ENCODE results near the gene KRTAP1-5.

Gene KRTAP1-5

DNA sequence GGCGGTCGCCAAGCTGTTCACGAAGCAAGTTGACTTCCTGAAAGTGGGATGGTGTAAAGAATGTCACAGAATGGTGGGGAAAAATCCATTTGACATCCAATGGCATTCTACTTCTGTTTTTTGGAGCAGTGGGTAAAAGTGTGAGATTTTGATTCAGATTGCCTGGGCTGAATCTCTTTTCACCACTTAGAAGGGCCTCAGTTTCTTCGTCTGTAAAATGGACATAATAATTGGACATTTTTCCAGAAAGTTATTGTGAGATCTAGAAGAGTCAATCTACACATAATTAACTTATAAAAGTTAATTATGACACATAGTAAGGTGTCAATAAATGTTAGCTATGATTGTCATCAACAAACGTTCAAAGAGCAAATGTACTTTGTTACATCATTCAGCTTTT lies 45.9 kb downstream of the KRTAP1-5 start:
- Histone ChIP-seq H3K27ac (ENCODE audit: low read depth, low read length) (no peak overlapping the region), H3K4me3 (ENCODE audit: low read depth, low read length) (no peak overlapping the region), H3K79me2 (ENCODE audit: control insufficient read depth, insufficient read depth, low read length, unreplicated experiment) (no peaks in the 10 kb centered on the region), H3K36me3 (ENCODE audit: insufficient read depth, low read length) (no peaks in the 10 kb centered on the region), H3K4me1 (ENCODE audit: control insufficient read depth, insufficient read depth, low read length, unreplicated experiment) (no peaks in the 10 kb centered on the region), H2AFZ (ENCODE audit: low read length, unreplicated experiment) (no peak overlapping the region), H3K27me3 (ENCODE audit: insufficient read depth, low read length) (no peaks in the 10 kb centered on the region)

- no peak overlapping the region for H2AFZ ChIP-seq (ENCODE audit: low read length, unreplicated experiment)
- H3K36me3 ChIP-seq (ENCODE audit: insufficient read depth, low read length), result no peaks in the 10 kb centered on the region
- no peak overlapping the region for H3K4me3 ChIP-seq (ENCODE audit: low read depth, low read length)
- H3K27me3 ChIP-seq (ENCODE audit: insufficient read depth, low read length), result no peaks in the 10 kb centered on the region
- H3K79me2 ChIP-seq (ENCODE audit: control insufficient read depth, insufficient read depth, low read length, unreplicated experiment), result no peaks in the 10 kb centered on the region
- no peaks in the 10 kb centered on the region for H3K4me1 ChIP-seq (ENCODE audit: control insufficient read depth, insufficient read depth, low read length, unreplicated experiment)
- no peak overlapping the region for H3K27ac ChIP-seq (ENCODE audit: low read depth, low read length)
Observed at GRCh38 chr17:40980596-40980995, 46.4 kb downstream of the KRTAP1-5 start.

- Histone ChIP-seq H3K27me3 (ENCODE audit: insufficient read depth, low read length) (no peaks in the 10 kb centered on the region), H3K79me2 (ENCODE audit: control insufficient read depth, insufficient read depth, low read length, unreplicated experiment) (no peaks in the 10 kb centered on the region)
Observed at GRCh38 chr17:40980117-40980516, 46.9 kb downstream of the KRTAP1-5 start.

DNA sequence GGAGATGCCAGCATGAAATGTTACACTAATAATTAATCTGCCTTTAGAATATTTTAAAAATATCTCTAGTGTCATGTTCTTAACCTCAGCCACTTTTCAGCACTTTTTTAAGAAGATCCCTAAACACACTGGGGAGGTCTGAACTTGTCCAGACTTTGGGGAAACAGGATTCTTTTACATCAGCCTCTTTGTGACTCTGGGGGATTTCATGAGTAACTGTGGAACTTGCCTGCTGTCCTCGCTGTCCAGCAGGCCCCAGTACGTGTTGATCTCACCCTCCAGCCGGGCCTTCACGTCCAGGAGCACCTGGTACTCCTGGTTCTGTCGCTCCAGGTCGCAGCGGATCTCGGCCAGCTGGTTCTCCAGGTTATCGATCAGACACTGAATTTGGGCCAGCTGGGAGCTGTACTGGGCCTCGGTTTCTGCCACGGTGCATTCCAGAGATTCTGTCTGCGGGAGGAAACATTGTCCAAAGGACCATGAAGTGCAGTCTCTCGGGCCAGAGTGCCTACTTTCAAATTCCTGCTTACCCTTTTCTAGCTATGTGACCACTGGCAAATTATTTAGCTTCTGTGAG lies 48.3 kb downstream of the KRTAP1-5 start:
- Histone ChIP-seq H3K36me3 (ENCODE audit: insufficient read depth, low read length) (no peaks in the 10 kb centered on the region), H3K27ac (ENCODE audit: low read depth, low read length) (no peak overlapping the region), H3K4me3 (ENCODE audit: low read depth, low read length) (no peak overlapping the region), H3K4me1 (ENCODE audit: control insufficient read depth, insufficient read depth, low read length, unreplicated experiment) (no peaks in the 10 kb centered on the region), H3K79me2 (ENCODE audit: control insufficient read depth, insufficient read depth, low read length, unreplicated experiment) (no peaks in the 10 kb centered on the region), H3K27me3 (ENCODE audit: insufficient read depth, low read length) (no peaks in the 10 kb centered on the region), H2AFZ (ENCODE audit: low read length, unreplicated experiment) (no peak overlapping the region)

More at GRCh38 chr17:40980117-40980516, 46.9 kb downstream of the KRTAP1-5 start:
- Histone ChIP-seq H3K36me3 (ENCODE audit: insufficient read depth, low read length) (no peaks in the 10 kb centered on the region), H2AFZ (ENCODE audit: low read length, unreplicated experiment) (no peak overlapping the region), H3K27ac (ENCODE audit: low read depth, low read length) (no peak overlapping the region), H3K4me1 (ENCODE audit: control insufficient read depth, insufficient read depth, low read length, unreplicated experiment) (no peaks in the 10 kb centered on the region), H3K4me3 (ENCODE audit: low read depth, low read length) (no peak overlapping the region)
